Upper lobe of left lung (tissue), 6 donors: ENCODE measurements around the gene GLRA1. TPM values are rescaled to one million over a fixed set of nuclear protein-coding genes. Genes with fewer than 3 reads are reported as not detected.

Experiments
- ATAC-seq, 2 donors: fragments of 200-7000 bp; cut with Tn5 transposase; one replicate each; pipeline ENCODE4 v1.9.1; 2022; ENCODE audit warnings: mild to moderate bottlenecking in 2 of 2, moderate library complexity in 2 of 2; ENCODE audit not compliant: low FRiP score in 2 of 2
- DNase-seq, 2 donors: peaks; one replicate each; pipeline ENCODE4 v3.0.0-alpha.2; 2019 to 2020
- H3K27ac ChIP-seq, 4 donors: fragments of 200-600 bp; sonication (generic); one replicate each; pipeline ENCODE4 v1.5.1; 2016 to 2019
- H3K27me3 ChIP-seq, 4 donors: fragments of 200-600 bp; sonication (generic); one replicate each; pipeline ENCODE4 v1.5.1; 2017 to 2019
- H3K36me3 ChIP-seq, 4 donors: fragments of 200-600 bp; sonication (generic); one replicate each; pipeline ENCODE4 v1.5.1; 2016 to 2019
- H3K4me1 ChIP-seq, 4 donors: fragments of 200-600 bp; sonication (generic); one replicate each; pipeline ENCODE4 v1.5.1; 2018 to 2019
- H3K4me3 ChIP-seq, 4 donors: fragments of 200-600 bp; sonication (generic); one replicate each; pipeline ENCODE4 v1.5.1; 2017 to 2019; ENCODE audit warnings: mild to moderate bottlenecking in 2 of 4, moderate library complexity in 1 of 4
- H3K9me3 ChIP-seq, 4 donors: fragments of 200-600 bp; sonication (generic); one replicate each; pipeline ENCODE4 v1.5.1; 2018 to 2019
- CTCF ChIP-seq, 6 experiments: fragments of 450-650 bp in 4 of 6; fragments of 200-600 bp in 2 of 6; sonication (generic) in 2 of 6; IDR thresholded peaks; one replicate each; pipeline ENCODE4 v1.5.1; 2016 to 2019; ENCODE audit warnings: antibody characterized with exemption in 6 of 6
- EP300 ChIP-seq, 4 donors: sonication (generic); formaldehyde crosslinking; IDR thresholded peaks; one replicate each; pipeline ENCODE4 v1.5.1; 2017; ENCODE audit warnings: antibody characterized with exemption in 4 of 4, control low read depth in 2 of 4
- POLR2A ChIP-seq, 4 donors: fragments of 450-650 bp; IDR thresholded peaks; one replicate each; pipeline ENCODE4 v1.5.1; 2016 to 2017; ENCODE audit warnings: antibody characterized with exemption in 4 of 4, mild to moderate bottlenecking in 2 of 4
- POLR2AphosphoS5 ChIP-seq, 2 donors: sonication (generic); formaldehyde crosslinking; IDR thresholded peaks; one replicate each; pipeline ENCODE4 v1.5.1; 2017; ENCODE audit warnings: antibody characterized with exemption in 2 of 2
- WGBS, 2 donors: methylation state at CpG; one replicate each; pipeline ENCODE4 v1.1.5; 2017 to 2018; 5-methylcytosine and 5-hydroxymethylcytosine counted together
- total RNA-seq, 6 donors: library from RNA; depleted of rRNA in 4 of 6; stranded (reverse); fragments of >200 nt in 4 of 6; gene quantifications; one replicate each; pipeline versions ENCODE4 v1.1.0 to v1.2.1, GENCODE V29; 2016 to 2021
- donor health status: DM: no; HTN: no; CAD: no; lungs with moderate emphysema.
- donor health status: DM: no; HTN: yes; CAD: no; lungs with severe emphysema.

The GLRA1 gene
- total RNA-seq, 6 donors from 2014 or later, result not detected

- no peak overlapping the region for H3K27ac ChIP-seq
- no peaks in the 10 kb centered on the region for H3K27me3 ChIP-seq
- ATAC-seq (no peak), DNase-seq (no peak)
- no peak overlapping the region for H3K4me3 ChIP-seq
- no peaks in the 10 kb centered on the region for H3K36me3 ChIP-seq
- no peaks in the 10 kb centered on the region for H3K4me1 ChIP-seq
- 34% methylated on average over 2 of the region's 2 CpGs for WGBS, 2 donors
- TF ChIP-seq EP300 (IDR thresholded peaks at IDR 0.05) (no peak), POLR2A (IDR thresholded peaks at IDR 0.05) (no peak), POLR2AphosphoS5 (IDR thresholded peaks at IDR 0.05) (no peak), CTCF (IDR thresholded peaks at IDR 0.05) (no peak)
- H3K9me3 ChIP-seq, result no peaks in the 10 kb centered on the region
These were observed 27.6 kb upstream of the GLRA1 start for GRCh38 chr5:151952238-151952637.

GRCh38 chr5:151950706-151951105, 26.1 kb upstream of the GLRA1 start:
- Histone ChIP-seq H3K4me3 (no peak overlapping the region), H3K9me3 (no peaks in the 10 kb centered on the region), H3K27ac (no peak overlapping the region), H3K4me1 (no peaks in the 10 kb centered on the region), H3K27me3 (no peaks in the 10 kb centered on the region), H3K36me3 (no peaks in the 10 kb centered on the region)
- WGBS, 2 donors, result 70% methylated on average over 9 of the region's 9 CpGs
- TF ChIP-seq EP300 (IDR thresholded peaks at IDR 0.05) (no peak), CTCF (IDR thresholded peaks at IDR 0.05) (no peak)
- ATAC-seq, result no peak
- DNase-seq, result peak in 1 of 2 donors; percentile 24

GRCh38 chr5:151949701-151950308, 25.2 kb upstream of the GLRA1 start:
- ATAC-seq (no peak), DNase-seq (no peak)
- Histone ChIP-seq H3K27ac (no peak overlapping the region), H3K27me3 (no peaks in the 10 kb centered on the region), H3K9me3 (no peaks in the 10 kb centered on the region), H3K4me3 (no peak overlapping the region), H3K36me3 (no peaks in the 10 kb centered on the region), H3K4me1 (no peaks in the 10 kb centered on the region)
- 58 to 68% methylated on average over 5 of the region's 5 CpGs for WGBS, 2 donors
- no peak for TF ChIP-seq CTCF (IDR thresholded peaks at IDR 0.05)
- no peak for TF ChIP-seq POLR2AphosphoS5 (IDR thresholded peaks at IDR 0.05)
- TF ChIP-seq EP300 (IDR thresholded peaks at IDR 0.05), result no peak
- no peak for TF ChIP-seq POLR2A (IDR thresholded peaks at IDR 0.05)

- H3K36me3 ChIP-seq, result no peaks in the 10 kb centered on the region
- ATAC-seq (no peak), DNase-seq (no peak)
- no peaks in the 10 kb centered on the region for H3K9me3 ChIP-seq
- no peaks in the 10 kb centered on the region for H3K27me3 ChIP-seq
- H3K4me3 ChIP-seq, result no peak overlapping the region
- H3K4me1 ChIP-seq, result no peaks in the 10 kb centered on the region
- 42 to 68% methylated on average over 3 of the region's 3 CpGs for WGBS, 2 donors
- H3K27ac ChIP-seq, result no peak overlapping the region
- TF ChIP-seq POLR2A (IDR thresholded peaks at IDR 0.05), result no peak
- TF ChIP-seq CTCF (IDR thresholded peaks at IDR 0.05), result no peak
- no peak for TF ChIP-seq EP300 (IDR thresholded peaks at IDR 0.05)
- no peak for TF ChIP-seq POLR2AphosphoS5 (IDR thresholded peaks at IDR 0.05)
These were observed 24.5 kb upstream of the GLRA1 start for GRCh38 chr5:151949113-151949512.

- 54 to 61% methylated on average over 5 of the region's 5 CpGs for WGBS, 2 donors
- ATAC-seq (peak in 1 of 2 donors; percentile 21), DNase-seq (no peak)
- H3K36me3 ChIP-seq, result no peaks in the 10 kb centered on the region
- H3K27ac ChIP-seq, result no peak overlapping the region
- H3K27me3 ChIP-seq, result no peaks in the 10 kb centered on the region
- TF ChIP-seq EP300 (IDR thresholded peaks at IDR 0.05) (no peak), POLR2A (IDR thresholded peaks at IDR 0.05) (no peak), POLR2AphosphoS5 (IDR thresholded peaks at IDR 0.05) (no peak), CTCF (IDR thresholded peaks at IDR 0.05) (no peak)
- H3K4me3 ChIP-seq, result no peak overlapping the region
- H3K9me3 ChIP-seq, result no peaks in the 10 kb centered on the region
- H3K4me1 ChIP-seq, result no peaks in the 10 kb centered on the region
These were observed 23.4 kb upstream of the GLRA1 start for GRCh38 chr5:151947931-151948608.
